H1 (cell line): Measurements from ENCODE around the gene GPER1. TPM values are rescaled to one million over a fixed set of nuclear protein-coding genes. Genes with fewer than 3 reads are reported as not detected.

Experiments
- CTCF ChIA-PET: fragments of 300-600 bp; sonication (Branson Sonifier 250); formaldehyde crosslinking; loops from one replicate; lab custom pipeline; 2021; ENCODE audit not compliant: partially characterized antibody; lab: Charles Lee
- POLR2A ChIA-PET: fragments of 300-600 bp; sonication (Branson Sonifier 250); formaldehyde crosslinking; loops from one replicate; lab custom pipeline; 2021; ENCODE audit warnings: inconsistent platforms; ENCODE audit not compliant: partially characterized antibody; lab: Charles Lee
- DNase-seq, 2 experiments: peaks; one replicate each; pipeline versions ENCODE4 v3.0.0 to v3.0.0-alpha.2; 2010 to 2022; ENCODE audit warnings: low spot score in 2 of 2, low read depth in 1 of 2, mixed read lengths in 1 of 2
- FAIRE-seq: peaks from 2 replicates; lab custom pipeline; 2011; peaks lifted over from hg19 to GRCh38; lab: Jason Lieb, UNC
- H2AFZ ChIP-seq: 2 replicates; pipeline ENCODE4 v1.8.1; 2012; ENCODE audit warnings: low read length, inconsistent platforms
- H2AK5ac ChIP-seq: 2 replicates; pipeline ENCODE4 v1.6.1; 2013; ENCODE audit warnings: low read depth, low read length
- H2BK120ac ChIP-seq: replicated peaks from 2 replicates; pipeline ENCODE3; 2013; ENCODE audit warnings: low read depth, low read length, inconsistent platforms
- H2BK12ac ChIP-seq: 2 replicates; pipeline ENCODE4 v1.6.1; 2013; ENCODE audit warnings: low read depth, low read length
- H2BK15ac ChIP-seq: 2 replicates; pipeline ENCODE4 v1.6.1; 2013; ENCODE audit warnings: low read length
- H2BK20ac ChIP-seq: 2 replicates; pipeline ENCODE4 v1.6.1; 2013; ENCODE audit warnings: low read length
- H2BK5ac ChIP-seq: 2 replicates; pipeline ENCODE4 v1.6.1; 2013; ENCODE audit warnings: low read depth, low read length
- H3K14ac ChIP-seq: 2 replicates; pipeline ENCODE4 v1.6.1; 2013; ENCODE audit warnings: inconsistent platforms; ENCODE audit not compliant: insufficient read length
- H3K18ac ChIP-seq: 2 replicates; pipeline ENCODE4 v1.6.1; 2013; ENCODE audit warnings: low read length; ENCODE audit errors: extremely low read depth
- H3K23ac ChIP-seq: 2 replicates; pipeline ENCODE4 v1.6.1; 2013; ENCODE audit warnings: inconsistent platforms; ENCODE audit not compliant: insufficient read length
- H3K23me2 ChIP-seq: 2 replicates; pipeline ENCODE4 v1.6.1; 2013; ENCODE audit warnings: low read depth, low read length
- H3K27ac ChIP-seq: 2 replicates; pipeline ENCODE4 v1.6.1; 2011; ENCODE audit warnings: low read depth, low read length, inconsistent platforms
- H3K27me3 ChIP-seq, 4 experiments: replicated peaks in 1 of 4; 1 replicate in 1 of 4; 2 replicates in 3 of 4; pipeline versions ENCODE4 v1.6.1 to v1.8.1; 2011 to 2013; ENCODE audit warnings: low read length in 3 of 4, mild to moderate bottlenecking in 3 of 4, inconsistent platforms in 2 of 4, mixed read lengths in 2 of 4, moderate library complexity in 1 of 4; ENCODE audit not compliant: control insufficient read depth in 3 of 4, insufficient read depth in 3 of 4; ENCODE audit errors: extremely low read depth in 1 of 4
- H3K36me3 ChIP-seq, 4 experiments: 2 replicates each; pipeline versions ENCODE4 v1.6.1 to v1.8.1; 2011 to 2013; ENCODE audit warnings: mild to moderate bottlenecking in 4 of 4, low read length in 3 of 4, moderate library complexity in 2 of 4, control low read depth in 1 of 4, inconsistent platforms in 1 of 4; ENCODE audit not compliant: insufficient read depth in 4 of 4, control insufficient read depth in 2 of 4
- H3K4ac ChIP-seq: replicated peaks from 2 replicates; pipeline ENCODE3; 2013; ENCODE audit warnings: low read length, low read depth, mixed read lengths, inconsistent platforms; ENCODE audit not compliant: insufficient read length
- H3K4me1 ChIP-seq, 4 experiments: replicated peaks in 1 of 4; 1 replicate in 1 of 4; 2 replicates in 3 of 4; pipeline versions ENCODE4 v1.6.1 to v1.8.1; 2011 to 2013; ENCODE audit warnings: low read length in 3 of 4, inconsistent platforms in 2 of 4, mixed read lengths in 1 of 4; ENCODE audit not compliant: insufficient read depth in 4 of 4, control insufficient read depth in 3 of 4
- H3K4me2 ChIP-seq, 2 experiments: 2 replicates each; pipeline versions ENCODE4 v1.6.1 to v1.8.1; 2011 to 2013; ENCODE audit warnings: low read depth in 2 of 2, low read length in 2 of 2, control low read depth in 1 of 2, inconsistent platforms in 1 of 2, mild to moderate bottlenecking in 1 of 2; ENCODE audit not compliant: insufficient read depth in 1 of 2
- H3K4me3 ChIP-seq, 4 experiments: fragments of 200-600, 300-600 bp in 1 of 4; sonication (generic), shearing (Covaris generic), sonication (Bioruptor Twin) in 1 of 4; 2 replicates each; pipeline versions ENCODE4 v1.5.1 to v1.8.1; 2011 to 2016; ENCODE audit warnings: low read length in 4 of 4, low read depth in 3 of 4, control low read depth in 2 of 4, inconsistent platforms in 2 of 4, mild to moderate bottlenecking in 2 of 4, mixed read lengths in 1 of 4, moderate library complexity in 1 of 4; ENCODE audit not compliant: insufficient read depth in 2 of 4; ENCODE audit errors: extremely low read depth in 1 of 4
- H3K56ac ChIP-seq: replicated peaks from 2 replicates; pipeline ENCODE3; 2013; ENCODE audit warnings: low read depth, mild to moderate bottlenecking, mixed read lengths, low read length, inconsistent platforms; ENCODE audit not compliant: insufficient read length
- H3K79me1 ChIP-seq: 2 replicates; pipeline ENCODE4 v1.6.1; 2013; ENCODE audit warnings: low read depth, low read length, control low read depth
- H3K79me2 ChIP-seq, 2 experiments: 2 replicates each; pipeline versions ENCODE4 v1.6.1 to v1.8.1; 2012 to 2013; ENCODE audit warnings: low read length in 2 of 2, mild to moderate bottlenecking in 2 of 2, inconsistent platforms in 1 of 2; ENCODE audit not compliant: insufficient read depth in 2 of 2, control insufficient read depth in 1 of 2
- H3K9ac ChIP-seq, 4 experiments: replicated peaks in 1 of 4; 1 replicate in 1 of 4; 2 replicates in 3 of 4; pipeline versions ENCODE4 v1.6.1 to v1.8.1; 2011 to 2013; ENCODE audit warnings: low read depth in 3 of 4, low read length in 3 of 4, control low read depth in 2 of 4, mild to moderate bottlenecking in 2 of 4, moderate library complexity in 2 of 4, inconsistent platforms in 1 of 4; ENCODE audit errors: extremely low read depth in 1 of 4
- H3K9me3 ChIP-seq, 2 experiments: 2 replicates each; pipeline versions ENCODE4 v1.6.1 to v1.8.1; 2012 to 2013; ENCODE audit warnings: mild to moderate bottlenecking in 2 of 2, moderate library complexity in 2 of 2, control low read depth in 1 of 2, inconsistent platforms in 1 of 2, low read depth in 1 of 2, low read length in 1 of 2, mixed read lengths in 1 of 2; ENCODE audit not compliant: insufficient read depth in 2 of 2
- H4K20me1 ChIP-seq, 2 experiments: replicated peaks in 1 of 2; 2 replicates each; pipeline versions ENCODE3 to v1.8.1; 2011 to 2013; ENCODE audit warnings: inconsistent platforms in 2 of 2, low read length in 2 of 2, mild to moderate bottlenecking in 1 of 2; ENCODE audit not compliant: insufficient read depth in 2 of 2, control insufficient read depth in 1 of 2
- H4K5ac ChIP-seq: 2 replicates; pipeline ENCODE4 v1.6.1; 2013; ENCODE audit warnings: low read length, low read depth, mixed read lengths, inconsistent platforms; ENCODE audit not compliant: insufficient read length
- H4K8ac ChIP-seq: 2 replicates; pipeline ENCODE4 v1.8.0; 2013; ENCODE audit warnings: mild to moderate bottlenecking, moderate library complexity, low read length, inconsistent platforms; ENCODE audit not compliant: insufficient read depth; ENCODE audit errors: extremely low read depth
- H4K91ac ChIP-seq: replicated peaks from 2 replicates; pipeline ENCODE3; 2013; ENCODE audit warnings: low read length, mixed read lengths, inconsistent platforms; ENCODE audit not compliant: insufficient read length
- ASH2L ChIP-seq: fragments of 200-600, 300-600 bp; sonication (generic); IDR thresholded peaks from one replicate; pipeline ENCODE4 v1.7.1; 2017; ENCODE audit warnings: low read length
- ATF2 ChIP-seq: IDR thresholded peaks from 2 replicates; pipeline ENCODE4 v1.6.1; 2012; ENCODE audit warnings: low read length, inconsistent platforms
- HDAC6 ChIP-seq: IDR thresholded peaks from one replicate; pipeline ENCODE4 v1.7.1; 2012; ENCODE audit warnings: low read depth, mild to moderate bottlenecking, inconsistent platforms, low read length, moderate library complexity
- JUND ChIP-seq: IDR thresholded peaks from 2 replicates; pipeline ENCODE4 v1.6.1; 2011; ENCODE audit warnings: mild to moderate bottlenecking, improper control_type of control experiment, low read length
- KDM4A ChIP-seq: IDR thresholded peaks from one replicate; pipeline ENCODE4 v1.7.1; 2012; ENCODE audit warnings: low read depth, mild to moderate bottlenecking, moderate library complexity, low read length, inconsistent platforms; ENCODE audit not compliant: severe bottlenecking
- MAFK ChIP-seq: IDR thresholded peaks from 2 replicates; pipeline ENCODE4 v1.6.1; 2012; ENCODE audit warnings: low read depth, mild to moderate bottlenecking, improper control_type of control experiment, low read length
- RBBP5 ChIP-seq: IDR thresholded peaks from 2 replicates; pipeline ENCODE4 v1.7.1; 2012; ENCODE audit warnings: low read depth, mild to moderate bottlenecking, inconsistent platforms, low read length, moderate library complexity, borderline replicate concordance
- RNF2 ChIP-seq: fragments of 200-900, 300-1000 bp; sonication (generic); IDR thresholded peaks from 2 replicates; pipeline ENCODE4 v1.7.1; 2016; ENCODE audit warnings: borderline replicate concordance, low read depth, mild to moderate bottlenecking, antibody characterized with exemption, low read length; ENCODE audit not compliant: poor library complexity, severe bottlenecking; ENCODE audit errors: missing control alignments
- SUZ12 ChIP-seq: fragments of 200-600 bp; sonication (generic); IDR thresholded peaks from 2 replicates; pipeline ENCODE4 v1.6.1; 2012; ENCODE audit warnings: mild to moderate bottlenecking, inconsistent platforms, low read length, moderate library complexity, mixed read lengths
- WGBS, 2 experiments: shearing (Covaris generic) in 1 of 2; methylation state at CpG; one replicate each; pipeline versions ENCODE4 v1.1.6 to v1.1.7; 2013 to 2015; ENCODE audit warnings: low lambda C conversion rate in 2 of 2, mixed read lengths in 2 of 2, inconsistent platforms in 1 of 2, low coverage in 1 of 2, missing lambda C conversion rate in 1 of 2; ENCODE audit not compliant: insufficient replicate concordance in 2 of 2, insufficient coverage in 1 of 2, insufficient read length in 1 of 2; ENCODE audit errors: extremely low coverage in 1 of 2, missing lambda C conversion rate in 1 of 2; 5-methylcytosine and 5-hydroxymethylcytosine counted together
- polyA plus RNA-seq, 7 experiments: library from polyadenylated mRNA; depleted of rRNA in 3 of 7; stranded (reverse) in 5 of 7; unstranded in 2 of 7; fragments of >200 nt in 5 of 7; fragments of 200-250 nt in 2 of 7; gene quantifications; 1 replicate in 5 of 7; 2 replicates in 1 of 7; 4 replicates in 1 of 7; pipeline versions ENCODE4 v1.2.1 to v1.2.3, GENCODE V29; 2011 to 2013; ENCODE audit warnings: missing spikeins in 2 of 7, mixed read lengths in 2 of 7
- total RNA-seq: library from RNA; stranded (reverse); fragmentation: NEBNext Ultra II Directional; extraction: Animal tissue kit (Norgen Biotek cat#: 25700); gene quantifications from 2 replicates; pipeline ENCODE4 v1.2.1, GENCODE V29; 2021

GPER1 gene
- total and polyA plus RNA-seq, 2 of the 8 experiments (the other 6 are each of a cell fraction or from before 2014, with no cell fraction given): 0.24 to 0.47 TPM

- H3K79me1 ChIP-seq: peaks cover under 1% of the 10 kb centered on the region; the same call in 1 of the 2 replicates
- H3K9me3 ChIP-seq: no peaks in the 10 kb centered on the region
- H3K27me3 ChIP-seq: no peaks in the 10 kb centered on the region
- no peak overlapping the region for H3K14ac ChIP-seq
- no peak for FAIRE-seq
- H3K18ac ChIP-seq: no peak overlapping the region
- POLR2A ChIA-PET: interaction anchor here (0.6 kb wide), 1 partner anchor 74 kb away, joined by 3 read pairs; no protein-coding TSS in a partner anchor
- no peak overlapping the region for H3K23ac ChIP-seq
- no peak overlapping the region for H2BK12ac ChIP-seq
- WGBS, 2 experiments: 92% methylated on average over 27 of the region's 28 CpGs; no CpG with 5 or more reads in 1 of the 2 experiments
- no peak overlapping the region for H2AK5ac ChIP-seq
- H3K4me1 ChIP-seq: peaks cover 2 to 19% (median 4%) of the 10 kb centered on the region in 4 experiments
- no peak overlapping the region for H3K4me3 ChIP-seq
- peaks cover 0 to 2% of the 10 kb centered on the region in 2 experiments; a peak in 1 of 4 replicates for H3K79me2 ChIP-seq
- no peak overlapping the region for H3K27ac ChIP-seq
- no peak overlapping the region for H4K8ac ChIP-seq
- peaks cover 0 to 4% (median 0%) of the 10 kb centered on the region in 4 experiments; a peak in 2 of 8 replicates for H3K36me3 ChIP-seq
- no peak overlapping the region for H4K91ac ChIP-seq
- H2BK20ac ChIP-seq: no peak overlapping the region
- no peaks in the 10 kb centered on the region for H3K23me2 ChIP-seq
- H4K20me1 ChIP-seq: peaks cover 2 to 22% of the 10 kb centered on the region in 2 experiments
- H2BK15ac ChIP-seq: no peak overlapping the region
- CTCF ChIA-PET: interaction anchor here (0.6 to 5.6 kb wide), 16 partner anchors 9 to 1069 kb away, joined by 3 to 21 read pairs (median 4); no protein-coding TSS in a partner anchor
- no peak overlapping the region for H2BK5ac ChIP-seq
- H4K5ac ChIP-seq: no peak overlapping the region
- DNase-seq: no peak
- no peak overlapping the region for H3K56ac ChIP-seq
- H3K9ac ChIP-seq: no peak overlapping the region
- H2AFZ ChIP-seq: no peak overlapping the region
- no peak overlapping the region for H3K4ac ChIP-seq
- H2BK120ac ChIP-seq: no peak overlapping the region
- H3K4me2 ChIP-seq: no peak overlapping the region
- no peak for TF ChIP-seq JUND
- no peak for TF ChIP-seq ATF2
- TF ChIP-seq HDAC6: no peak
- no peak for TF ChIP-seq SUZ12
- TF ChIP-seq RBBP5: no peak
- no peak for TF ChIP-seq RNF2
- TF ChIP-seq MAFK: no peak
- TF ChIP-seq KDM4A: no peak
- no peak for TF ChIP-seq ASH2L
These were observed 3.1 kb downstream of the GPER1 start for GRCh38 chr7:1090686-1091643.
